GM23248 (cell line): ENCODE results near the gene EFCAB6. TPM values are rescaled to one million over a fixed set of nuclear protein-coding genes. Genes with fewer than 3 reads are reported as not detected.

ENCODE experiments used
- DNase-seq: peaks from one replicate; pipeline ENCODE4 v3.0.0-alpha.2; 2015
- H2AFZ ChIP-seq: fragments of 200-600 bp; sonication (generic); 2 replicates; pipeline ENCODE4 v1.6.1; 2016; ENCODE audit warnings: antibody characterized with exemption
- H3F3A ChIP-seq: fragments of 200-600 bp; sonication (generic); 2 replicates; pipeline ENCODE4 v1.6.1; 2016; ENCODE audit warnings: mild to moderate bottlenecking, antibody characterized with exemption, mixed run types; ENCODE audit not compliant: insufficient read depth
- H3K27ac ChIP-seq: fragments of 200-600 bp; sonication (generic); 2 replicates; pipeline ENCODE4 v1.5.1; 2016; ENCODE audit warnings: mild to moderate bottlenecking
- H3K27me3 ChIP-seq: fragments of 200-600 bp; sonication (generic); replicated peaks from 2 replicates; pipeline ENCODE4 v1.6.1; 2016; ENCODE audit warnings: mild to moderate bottlenecking; ENCODE audit not compliant: insufficient read depth
- H3K36me3 ChIP-seq: fragments of 200-600 bp; sonication (generic); 2 replicates; pipeline ENCODE4 v1.6.1; 2016; ENCODE audit warnings: low read depth, mild to moderate bottlenecking
- H3K4me1 ChIP-seq: fragments of 200-600 bp; sonication (generic); 2 replicates; pipeline ENCODE4 v1.6.1; 2016; ENCODE audit warnings: mild to moderate bottlenecking; ENCODE audit not compliant: insufficient read depth
- H3K4me2 ChIP-seq: fragments of 200-600 bp; sonication (generic); one replicate; pipeline ENCODE4 v1.6.1; 2016; ENCODE audit warnings: mild to moderate bottlenecking; ENCODE audit not compliant: unreplicated experiment
- H3K4me3 ChIP-seq: fragments of 200-600 bp; sonication (generic); 2 replicates; pipeline ENCODE4 v1.5.1; 2016; ENCODE audit warnings: mild to moderate bottlenecking
- H3K79me2 ChIP-seq: fragments of 200-600 bp; sonication (generic); 2 replicates; pipeline ENCODE4 v1.6.1; 2016; ENCODE audit warnings: mild to moderate bottlenecking; ENCODE audit not compliant: insufficient read depth
- H3K9ac ChIP-seq: fragments of 200-600 bp; sonication (generic); 2 replicates; pipeline ENCODE4 v1.6.1; 2016; ENCODE audit warnings: mild to moderate bottlenecking
- H3K9me2 ChIP-seq: fragments of 200-600 bp; sonication (generic); 2 replicates; pipeline ENCODE4 v1.6.1; 2016; ENCODE audit warnings: mixed run types, mild to moderate bottlenecking, moderate library complexity; ENCODE audit not compliant: insufficient read depth
- H3K9me3 ChIP-seq: fragments of 200-600 bp; sonication (generic); one replicate; pipeline ENCODE4 v1.6.1; 2017; ENCODE audit warnings: low read depth
- H4K20me1 ChIP-seq: fragments of 200-600 bp; sonication (generic); 2 replicates; pipeline ENCODE4 v1.6.0; 2016; ENCODE audit not compliant: insufficient read depth
- EZH2 ChIP-seq: fragments of 200-600 bp; sonication (generic); IDR thresholded peaks from 2 replicates; pipeline ENCODE4 v1.6.1; 2018; ENCODE audit warnings: antibody characterized with exemption, mild to moderate bottlenecking; ENCODE audit not compliant: insufficient read depth, poor library complexity, severe bottlenecking
- EZH2phosphoT487 ChIP-seq: fragments of 200-600 bp; sonication (generic); IDR thresholded peaks from 2 replicates; pipeline ENCODE4 v1.6.1; 2018; ENCODE audit warnings: antibody characterized with exemption, moderate library complexity, mild to moderate bottlenecking, low read depth; ENCODE audit not compliant: insufficient read depth
- WGBS, 2 experiments: methylation state at CpG; one replicate each; pipeline ENCODE4 v1.1.6; 2015 to 2017; ENCODE audit warnings: low lambda C conversion rate in 2 of 2, low coverage in 1 of 2; ENCODE audit errors: missing lambda C conversion rate in 2 of 2; 5-methylcytosine and 5-hydroxymethylcytosine counted together
- in situ Hi-C: fragments of 300-500 bp; cut with MboI; formaldehyde crosslinking; loops from 2 replicates; pipeline ENCODE4 v1.15.0; 2020
- polyA plus RNA-seq: library from polyadenylated mRNA; unstranded; fragments of >200 nt; fragmentation: Nextera tagmentation; extraction: Ambion mirVana; gene quantifications from 2 replicates; pipeline ENCODE4 v1.2.1, GENCODE V29; 2016
- total RNA-seq: library from RNA; depleted of rRNA; stranded (reverse); fragments of >200 nt; shearing (Covaris generic); gene quantifications from 2 replicates; pipeline ENCODE4 v1.2.3, GENCODE V29; 2014

EFCAB6 gene
- total and polyA plus RNA-seq, 2 experiments from 2014 or later, result 1.5 to 2.1 TPM

DNA sequence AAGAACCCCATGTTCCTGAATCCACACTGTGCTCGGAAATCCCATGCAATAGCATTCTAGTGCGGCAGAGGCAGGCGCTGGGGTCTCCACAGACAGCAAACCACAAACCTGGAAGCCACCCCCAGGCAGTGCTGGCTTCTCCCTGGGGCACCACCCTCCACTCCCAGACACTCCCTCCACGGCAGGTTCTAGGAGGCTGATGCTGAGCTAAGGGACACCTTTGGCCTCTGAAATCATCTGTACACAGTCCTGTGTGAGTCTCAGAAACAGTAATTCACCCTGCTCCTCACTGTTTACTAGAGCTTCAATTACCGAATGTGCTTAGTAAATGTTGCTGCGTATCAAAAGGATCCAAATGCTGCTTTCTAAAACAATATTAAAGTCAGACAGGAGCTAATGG is 129.3 kb downstream of the EFCAB6 start:
- Histone ChIP-seq H3K79me2 (no peaks in the 10 kb centered on the region), H3K27ac (no peak overlapping the region), H3K9me2 (no peaks in the 10 kb centered on the region), H3K27me3 (no peaks in the 10 kb centered on the region), H3K36me3 (no peaks in the 10 kb centered on the region), H3K9me3 (no peaks in the 10 kb centered on the region), H2AFZ (no peak overlapping the region), H3K4me3 (no peak overlapping the region), H3K9ac (no peak overlapping the region), H3K4me1 (no peaks in the 10 kb centered on the region), H4K20me1 (no peaks in the 10 kb centered on the region), H3K4me2 (no peak overlapping the region), H3F3A (no peaks in the 10 kb centered on the region)
- in situ Hi-C loops, result no loop called here
- WGBS, 2 experiments, result 75 to 82% methylated on average over 6 of the region's 6 CpGs
- DNase-seq, result no peak
- TF ChIP-seq EZH2 (no peak), EZH2phosphoT487 (no peak)

DNA sequence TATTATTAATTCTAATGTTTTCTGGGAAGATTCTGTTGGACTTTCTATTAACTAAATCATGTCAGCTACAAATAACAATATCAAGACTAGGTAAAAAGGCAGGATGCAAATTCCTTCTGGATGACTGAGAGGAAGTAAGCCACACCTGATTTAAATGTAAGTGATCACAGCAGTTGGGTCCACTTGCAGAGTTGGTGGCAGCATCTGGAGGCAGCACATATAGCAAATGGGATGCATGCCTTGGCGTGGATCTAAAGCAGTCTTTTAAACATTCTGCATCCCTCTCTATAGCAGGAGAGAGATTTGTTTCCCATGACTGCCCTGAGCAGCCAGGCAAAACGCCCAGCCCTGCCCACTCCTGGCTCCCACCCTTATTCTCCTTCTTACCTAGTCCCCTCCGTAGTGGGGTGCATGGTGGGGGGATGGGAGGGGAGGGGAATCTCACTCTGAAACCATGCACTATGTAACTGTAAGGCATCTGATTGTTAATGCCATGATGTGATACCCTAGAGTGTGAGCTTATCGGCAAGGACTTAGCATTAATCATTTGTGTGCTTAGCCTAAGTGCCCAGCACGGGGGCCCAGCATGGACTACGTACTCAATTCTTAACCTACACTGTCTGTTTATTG is 130.3 kb downstream of the EFCAB6 start:
- no peaks in the 10 kb centered on the region for H3K9me2 ChIP-seq
- no peaks in the 10 kb centered on the region for H4K20me1 ChIP-seq
- in situ Hi-C loops, result no loop called here
- TF ChIP-seq EZH2phosphoT487 (no peak), EZH2 (no peak)
- no peak for DNase-seq
- no peaks in the 10 kb centered on the region for H3K4me1 ChIP-seq
- no peaks in the 10 kb centered on the region for H3K36me3 ChIP-seq
- no peak overlapping the region for H3K4me2 ChIP-seq
- H2AFZ ChIP-seq, result no peak overlapping the region
- H3K79me2 ChIP-seq, result no peaks in the 10 kb centered on the region
- no peak overlapping the region for H3K9ac ChIP-seq
- no peaks in the 10 kb centered on the region for H3K9me3 ChIP-seq
- no peaks in the 10 kb centered on the region for H3K27me3 ChIP-seq
- H3F3A ChIP-seq, result no peaks in the 10 kb centered on the region
- WGBS, 2 experiments, result 51 to 52% methylated on average over 6 of the region's 6 CpGs
- H3K27ac ChIP-seq, result no peak overlapping the region
- no peak overlapping the region for H3K4me3 ChIP-seq

DNA sequence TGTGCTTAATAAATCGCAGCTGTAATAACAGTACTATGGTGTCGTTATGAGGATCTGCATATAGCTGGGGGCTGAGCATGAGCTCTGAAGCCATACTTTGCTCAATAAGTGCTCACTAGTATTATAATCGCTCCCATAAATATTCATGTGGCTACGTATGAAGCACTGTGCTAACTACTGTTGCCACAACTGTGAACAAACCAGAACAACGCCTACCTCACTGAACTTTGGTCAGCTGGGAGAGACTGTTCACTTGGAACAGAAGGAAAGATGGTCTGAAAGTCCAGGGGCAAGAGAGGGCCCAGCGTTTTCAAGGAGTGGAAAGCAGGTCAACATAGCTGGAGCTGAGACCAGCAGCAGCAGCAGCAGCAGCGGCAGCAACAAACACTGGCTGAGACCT is 141.6 kb downstream of the EFCAB6 start:
- H3K9me2 ChIP-seq, result no peaks in the 10 kb centered on the region
- no peaks in the 10 kb centered on the region for H3F3A ChIP-seq
- H3K79me2 ChIP-seq, result no peaks in the 10 kb centered on the region
- no peak for DNase-seq
- no peak overlapping the region for H3K4me2 ChIP-seq
- no peak overlapping the region for H2AFZ ChIP-seq
- 47 to 49% methylated on average over 7 of the region's 7 CpGs for WGBS, 2 experiments
- TF ChIP-seq EZH2, result no peak
- no peaks in the 10 kb centered on the region for H4K20me1 ChIP-seq
- H3K9me3 ChIP-seq, result no peaks in the 10 kb centered on the region
- no peak overlapping the region for H3K27ac ChIP-seq
- no peaks in the 10 kb centered on the region for H3K4me1 ChIP-seq
- no peaks in the 10 kb centered on the region for H3K36me3 ChIP-seq
- in situ Hi-C loops, result no loop called here
- no peak overlapping the region for H3K4me3 ChIP-seq
- H3K9ac ChIP-seq, result no peak overlapping the region
- no peaks in the 10 kb centered on the region for H3K27me3 ChIP-seq

DNA sequence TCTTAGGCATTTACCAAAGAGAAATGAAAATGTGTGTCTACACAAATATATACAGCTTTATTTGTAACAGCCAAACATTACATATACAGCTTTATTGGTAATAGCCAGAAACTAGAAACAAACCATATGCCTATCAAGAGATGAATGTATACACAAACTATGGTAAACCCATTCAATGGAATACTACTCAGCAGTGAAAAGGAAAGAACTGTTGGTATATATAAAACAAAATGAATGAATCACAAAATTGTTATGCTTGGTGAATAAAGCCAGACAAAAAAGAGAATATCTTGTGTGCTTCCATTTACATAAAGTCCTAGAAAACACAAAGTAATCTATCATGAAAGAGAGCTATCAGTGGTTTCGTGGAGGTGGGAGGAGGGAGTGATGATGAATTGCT is 142.9 kb downstream of the EFCAB6 start:
- DNase-seq, result no peak
- H3K9me3 ChIP-seq, result no peaks in the 10 kb centered on the region
- no peak overlapping the region for H3K27ac ChIP-seq
- 32 to 40% methylated on average over 1 of the region's 1 CpG for WGBS, 2 experiments
- H4K20me1 ChIP-seq, result no peaks in the 10 kb centered on the region
- no peak overlapping the region for H3K4me2 ChIP-seq
- no peaks in the 10 kb centered on the region for H3F3A ChIP-seq
- no peaks in the 10 kb centered on the region for H3K9me2 ChIP-seq
- H3K4me3 ChIP-seq, result no peak overlapping the region
- in situ Hi-C loops, result no loop called here
- no peaks in the 10 kb centered on the region for H3K4me1 ChIP-seq
- no peaks in the 10 kb centered on the region for H3K36me3 ChIP-seq
- H2AFZ ChIP-seq, result no peak overlapping the region
- no peaks in the 10 kb centered on the region for H3K79me2 ChIP-seq
- no peaks in the 10 kb centered on the region for H3K27me3 ChIP-seq
- TF ChIP-seq EZH2, result no peak
- no peak for TF ChIP-seq EZH2phosphoT487
- no peak overlapping the region for H3K9ac ChIP-seq

- no peak overlapping the region for H3K9ac ChIP-seq
- no peak overlapping the region for H3K4me3 ChIP-seq
- H3K4me1 ChIP-seq, result no peaks in the 10 kb centered on the region
- H3K27ac ChIP-seq, result no peak overlapping the region
- no peak overlapping the region for H2AFZ ChIP-seq
- H3K79me2 ChIP-seq, result no peaks in the 10 kb centered on the region
- TF ChIP-seq EZH2phosphoT487 (no peak), EZH2 (no peak)
- no peaks in the 10 kb centered on the region for H3K36me3 ChIP-seq
- no peak for DNase-seq
- no peaks in the 10 kb centered on the region for H4K20me1 ChIP-seq
- no peaks in the 10 kb centered on the region for H3K9me3 ChIP-seq
- no peak overlapping the region for H3K4me2 ChIP-seq
- H3K27me3 ChIP-seq, result no peaks in the 10 kb centered on the region
- in situ Hi-C loops, result no loop called here
- H3K9me2 ChIP-seq, result no peaks in the 10 kb centered on the region
- WGBS, 2 experiments, result 68 to 70% methylated on average over 8 of the region's 8 CpGs
- H3F3A ChIP-seq, result no peaks in the 10 kb centered on the region
Observed at GRCh38 chr22:43667656-43668055, 144.4 kb downstream of the EFCAB6 start.
